ENCODE results near the gene HAS3. TPM values are rescaled to one million over a fixed set of nuclear protein-coding genes. Genes with fewer than 3 reads are reported as not detected.

The HAS3 gene
- total RNA-seq, 1 experiment from 2014 or later: 140 TPM

GRCh38 chr16:69057400-69058378, 47.8 kb upstream of the HAS3 start:
- no peak overlapping the region for H3K4me3 ChIP-seq (replicated peaks in 1 of 2; ENCODE audit: low read depth in 1 of 2, low read length in 2 of 2)
- POLR2A ChIA-PET: interaction anchor here (0.5 to 2.9 kb wide), 2 partner anchors 15 to 32 kb away, joined by 4 to 15 read pairs; no protein-coding TSS in a partner anchor
- H2AFZ ChIP-seq (ENCODE audit: low read depth, low read length, poor library complexity, severe bottlenecking): no peak overlapping the region

More at GRCh38 chr16:69057400-69058378, 47.8 kb upstream of the HAS3 start:
- no peaks in the 10 kb centered on the region for H3K9me3 ChIP-seq (ENCODE audit: control insufficient read depth in 1 of 2, insufficient read depth in 1 of 2, low read depth in 1 of 2, low read length in 2 of 2)
- peak overlapping the region; percentile 55 for H3K27ac ChIP-seq (ENCODE audit: low read depth, low read length)
- peaks cover 26 to 72% of the 10 kb centered on the region in 2 experiments for H3K4me1 ChIP-seq (ENCODE audit: control insufficient read depth in 1 of 2, insufficient read depth in 2 of 2, low read length in 2 of 2)
- no peaks in the 10 kb centered on the region for H3K36me3 ChIP-seq (ENCODE audit: control insufficient read depth in 1 of 2, insufficient read depth in 2 of 2, low read length in 2 of 2)
- ATAC-seq (peak; percentile 77), DNase-seq (ENCODE audit: low read depth, low spot score) (peak; percentile 64)
- no peaks in the 10 kb centered on the region for H4K20me1 ChIP-seq (ENCODE audit: insufficient read depth)
- H3K4me2 ChIP-seq (ENCODE audit: low read length): peak overlapping the region; percentile 59
- TF ChIP-seq YY1 (IDR thresholded peaks at IDR 0.05; ENCODE audit: extremely low read depth, insufficient replicate concordance, low read depth, low read length) (no peak), REST (IDR thresholded peaks at IDR 0.05; ENCODE audit: low read depth) (no peak), POLR2AphosphoS5 (IDR thresholded peaks at IDR 0.05; ENCODE audit: low read depth, low read length) (no peak), FOSL1 (IDR thresholded peaks at IDR 0.05; ENCODE audit: low read depth) (peak; percentile 42; the same call in 1 of the 2 replicates), SP1 (IDR thresholded peaks at IDR 0.05; ENCODE audit: low read depth) (peak; percentile 53), ELF1 (IDR thresholded peaks at IDR 0.05; ENCODE audit: borderline replicate concordance, low read depth) (no peak), JUND (IDR thresholded peaks at IDR 0.05) (peak; percentile 49; the same call in 1 of the 2 replicates), CEBPB (IDR thresholded peaks at IDR 0.05; ENCODE audit: low read depth) (peak; percentile 33; the same call in 1 of the 2 replicates), ZBTB33 (IDR thresholded peaks at IDR 0.05; ENCODE audit: extremely low read depth, insufficient replicate concordance, low read length) (no peak)
- H3K79me2 ChIP-seq (ENCODE audit: insufficient read depth, low read length): no peaks in the 10 kb centered on the region
- no peaks in the 10 kb centered on the region for H3K27me3 ChIP-seq (ENCODE audit: insufficient read depth, low read length)
- no peaks in the 10 kb centered on the region for H3K9me2 ChIP-seq (ENCODE audit: insufficient read depth)
- BruUV-seq (replicated peaks): TSS peak; percentile 64
- RAD21 ChIA-PET (ENCODE audit: low non-redundant PET in 1 of 2, low total read pairs in 2 of 2, uncharacterized antibody in 2 of 2, unreplicated experiment in 2 of 2): interaction anchor here in 1 of 2 experiments (0.7 kb wide), 1 partner anchor 45 kb away, joined by 4 read pairs; no protein-coding TSS in a partner anchor
- CTCF ChIA-PET: interaction anchor here (1.3 kb wide), 1 partner anchor 55 kb away, joined by 3 read pairs; no protein-coding TSS in a partner anchor
- intact Hi-C loops (cut with micrococcal nuclease): no loop called here
- H3K9ac ChIP-seq (ENCODE audit: low read length): peak overlapping the region; percentile 51

All from HCT116 (cell line).